Activated T-cell treated with anti-CD3 and anti-CD28 coated beads, Interleukin-2, amount 50 U/mL, for 1 hour (primary cell): ENCODE results near the gene TMPRSS13.
A peak's percentile ranks its signal among the peaks of the same experiment; 100 is the strongest.
"Not testable (repeated sequence)": the region's sequence is repeated elsewhere in the genome, so short reads cannot be mapped to it uniquely, and the experiment has no call there.

Source experiments
- DNase-seq: peaks from one replicate; pipeline ENCODE4 v3.0.0-alpha.2; 2020

The TMPRSS13 gene

GRCh38 chr11:117929142-117929915 is at the start of gene TMPRSS13:
Gene TMPRSS13 (minus strand): TSS chr11:117929402. CDS start chr11:117929307, 95 bp downstream.
- DNase-seq = no peak

GRCh38 chr11:117978991-117979390 is 49.8 kb upstream of the TMPRSS13 start:
- DNase-seq = no peak

DNA sequence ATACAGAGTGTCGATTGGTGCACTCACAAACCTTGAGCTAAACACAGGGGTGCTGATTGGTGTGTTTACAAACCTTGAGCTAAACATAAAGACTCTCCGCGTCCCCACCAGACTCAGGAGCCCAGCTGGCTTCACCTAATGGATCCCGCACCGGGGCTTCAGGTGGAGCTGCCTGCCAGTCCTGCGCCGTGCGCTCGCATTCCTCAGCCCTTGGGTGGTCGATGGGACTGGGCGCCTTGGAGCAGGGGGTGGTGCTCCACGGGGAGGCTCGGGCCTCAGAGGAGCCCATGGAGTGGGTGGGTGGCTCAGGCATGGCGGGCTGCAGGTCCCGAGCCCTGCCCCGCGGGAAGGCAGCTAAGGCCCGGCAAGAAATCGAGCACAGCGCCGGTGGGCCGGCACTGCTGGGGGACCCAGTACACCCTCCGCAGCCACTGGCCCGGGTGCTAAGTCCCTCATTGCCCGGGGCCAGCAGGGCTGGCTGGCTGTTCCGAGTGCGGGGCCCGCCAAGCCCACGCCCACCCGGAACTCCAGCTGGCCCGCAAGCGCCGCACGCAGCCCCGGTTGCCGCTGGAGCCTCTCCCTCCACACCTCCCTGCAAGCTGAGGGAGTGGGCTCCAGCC is 49.2 kb upstream of the TMPRSS13 start:
- not testable (repeated sequence) for DNase-seq

DNA sequence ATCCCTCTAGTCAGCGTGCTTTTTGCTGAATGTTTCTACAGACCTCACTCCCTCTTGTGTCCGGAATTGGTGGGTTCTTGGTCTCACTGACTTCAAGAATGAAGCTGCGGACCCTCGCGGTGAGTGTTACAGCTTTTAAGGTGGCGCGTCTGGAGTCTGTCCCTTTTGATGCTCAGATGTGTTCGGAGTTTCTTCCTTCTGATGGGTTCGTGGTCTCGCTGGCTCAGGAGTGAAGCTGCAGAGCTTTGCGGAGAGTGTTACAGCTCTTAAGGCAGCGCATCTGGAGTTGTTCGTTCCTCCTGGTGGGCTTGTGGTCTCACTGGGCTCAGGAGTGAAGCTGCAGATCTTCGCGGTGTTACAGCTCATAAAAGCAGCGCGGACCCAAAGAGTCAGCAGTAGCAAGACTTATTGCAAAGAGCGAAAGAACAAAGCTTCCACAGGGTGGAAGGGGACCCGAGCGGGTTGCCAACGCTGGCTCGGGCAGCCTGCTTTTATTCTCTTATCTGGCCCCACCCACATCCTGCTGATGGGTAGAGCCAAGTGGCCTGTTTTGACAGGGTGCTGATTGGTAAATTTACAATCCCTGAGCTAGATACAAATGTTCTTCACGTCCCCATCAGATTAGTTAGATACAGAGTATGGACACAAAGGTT is 48.5 kb upstream of the TMPRSS13 start:
- DNase-seq = not testable (repeated sequence)

- no peak for DNase-seq
These were observed 47.8 kb upstream of the TMPRSS13 start for GRCh38 chr11:117977029-117977428.

GRCh38 chr11:117976445-117976844 is 47.2 kb upstream of the TMPRSS13 start:
- DNase-seq = no peak

DNA sequence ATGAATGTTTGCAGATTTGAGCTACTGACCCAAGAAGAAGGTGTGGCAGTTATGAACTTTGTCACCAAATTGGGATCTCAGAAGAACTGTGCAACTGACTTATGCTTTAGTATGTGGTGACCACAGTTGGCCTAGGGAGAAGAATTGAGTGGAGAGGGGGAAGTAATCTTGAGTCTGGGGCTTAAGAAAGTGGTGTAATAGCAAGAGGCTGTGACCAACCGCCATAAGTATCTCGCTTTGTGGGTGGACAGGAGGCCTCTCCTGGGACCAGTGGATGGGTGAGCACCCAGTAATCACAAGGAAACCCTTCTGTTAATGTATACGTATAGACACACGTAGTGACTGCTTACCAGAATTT is 44.3 kb upstream of the TMPRSS13 start:
- DNase-seq = no peak

- DNase-seq = no peak
These were observed 43.7 kb upstream of the TMPRSS13 start for GRCh38 chr11:117972629-117973502.

- no peak for DNase-seq
These were observed 42.8 kb upstream of the TMPRSS13 start for GRCh38 chr11:117972044-117972443.

DNA sequence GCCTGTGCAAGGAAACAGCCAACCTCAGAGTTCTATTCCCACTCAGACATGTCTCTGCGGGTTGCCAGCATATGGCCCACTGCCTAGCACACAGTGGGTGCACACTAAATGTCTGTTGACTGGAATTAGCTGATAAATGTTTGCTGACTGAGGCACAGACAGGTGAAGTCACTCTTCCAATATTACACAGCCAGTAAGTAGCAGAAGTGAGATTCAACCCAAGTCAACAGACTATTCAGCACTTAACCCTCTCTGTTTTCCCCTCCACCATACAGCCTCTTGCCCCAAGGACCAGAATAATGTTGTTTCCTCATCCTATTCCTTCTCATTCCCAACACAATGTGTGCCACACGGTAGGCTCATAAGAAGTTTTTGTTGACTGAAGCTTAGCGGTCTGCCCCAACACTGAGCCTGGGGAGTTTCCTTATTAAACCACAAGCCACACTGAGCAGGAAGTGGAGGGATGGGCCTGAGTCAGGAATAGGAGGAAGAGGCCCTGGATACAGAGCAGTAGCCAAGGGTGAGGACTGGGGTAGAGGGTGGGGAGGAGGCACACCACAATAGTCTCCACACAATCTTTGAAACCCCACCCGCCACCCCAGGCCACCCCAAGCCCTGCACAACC is 41.3 kb upstream of the TMPRSS13 start:
- no peak for DNase-seq

DNA sequence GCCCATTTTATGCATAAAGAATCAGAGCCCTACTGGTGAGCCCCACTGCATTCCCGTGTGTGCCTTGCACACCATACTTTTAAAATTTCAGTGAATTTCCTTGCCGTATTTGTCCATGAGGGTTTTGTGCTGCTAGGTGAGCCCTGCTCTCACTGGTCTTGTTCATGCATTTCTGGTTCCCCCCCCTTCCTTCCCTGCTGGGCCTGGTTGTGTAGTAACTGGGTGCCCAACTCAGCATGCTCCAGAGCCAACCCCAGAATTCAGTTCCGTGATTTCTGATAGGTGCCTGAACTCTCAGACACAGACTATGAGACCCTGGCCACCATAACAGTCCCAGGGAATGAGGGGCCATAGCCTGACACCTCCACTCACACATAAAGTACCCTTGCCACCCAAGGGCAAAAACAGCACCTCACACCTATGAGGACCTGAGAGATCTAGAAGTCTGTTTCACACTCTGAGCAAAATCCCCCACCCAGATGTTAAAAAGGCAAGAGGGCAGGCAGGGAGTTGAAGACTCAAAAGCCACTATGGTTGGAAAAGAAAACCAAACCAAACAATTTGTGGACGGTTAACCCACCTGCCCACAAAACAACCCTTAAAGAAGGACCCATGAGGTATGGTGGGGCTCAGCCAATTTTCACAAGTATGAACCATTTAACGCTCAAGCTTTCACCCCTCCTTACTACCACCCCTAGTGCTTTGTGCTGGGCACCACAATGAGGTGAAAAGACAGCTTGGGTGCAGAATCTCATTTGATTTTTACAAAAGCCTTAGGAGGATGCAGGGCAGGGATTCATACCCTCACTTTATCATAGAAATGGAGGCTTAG is 40.2 kb upstream of the TMPRSS13 start:
- DNase-seq = no peak

- DNase-seq = no peak
These were observed 37.7 kb upstream of the TMPRSS13 start for GRCh38 chr11:117966908-117967307.

GRCh38 chr11:117962826-117963225 is 33.6 kb upstream of the TMPRSS13 start:
- no peak for DNase-seq

DNA sequence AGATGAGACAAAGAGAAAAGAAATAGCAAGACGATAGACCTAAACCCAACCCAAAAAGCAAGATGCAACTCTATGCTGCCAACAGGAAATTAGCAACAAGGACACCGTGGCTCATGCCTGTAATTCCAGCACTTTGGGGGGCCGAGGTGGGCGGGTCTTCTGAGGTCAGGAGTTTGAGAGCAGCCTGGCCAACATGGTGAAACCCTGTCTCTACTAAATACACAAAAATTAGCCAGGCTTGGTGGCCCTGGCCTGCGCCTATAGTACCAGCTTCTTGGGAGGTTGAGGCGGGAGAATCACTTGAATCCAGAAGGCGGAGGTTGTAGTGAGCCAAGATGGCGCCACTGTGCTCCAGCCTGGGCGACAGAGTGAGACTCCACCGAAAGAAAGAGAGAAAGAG is 32.7 kb upstream of the TMPRSS13 start:
- DNase-seq = no peak

- DNase-seq = no peak
These were observed 31.2 kb upstream of the TMPRSS13 start for GRCh38 chr11:117960406-117960805.

- DNase-seq = no peak
These were observed 30.4 kb upstream of the TMPRSS13 start for GRCh38 chr11:117959438-117960149.

- DNase-seq = no peak
These were observed 29.7 kb upstream of the TMPRSS13 start for GRCh38 chr11:117958949-117959348.

DNA sequence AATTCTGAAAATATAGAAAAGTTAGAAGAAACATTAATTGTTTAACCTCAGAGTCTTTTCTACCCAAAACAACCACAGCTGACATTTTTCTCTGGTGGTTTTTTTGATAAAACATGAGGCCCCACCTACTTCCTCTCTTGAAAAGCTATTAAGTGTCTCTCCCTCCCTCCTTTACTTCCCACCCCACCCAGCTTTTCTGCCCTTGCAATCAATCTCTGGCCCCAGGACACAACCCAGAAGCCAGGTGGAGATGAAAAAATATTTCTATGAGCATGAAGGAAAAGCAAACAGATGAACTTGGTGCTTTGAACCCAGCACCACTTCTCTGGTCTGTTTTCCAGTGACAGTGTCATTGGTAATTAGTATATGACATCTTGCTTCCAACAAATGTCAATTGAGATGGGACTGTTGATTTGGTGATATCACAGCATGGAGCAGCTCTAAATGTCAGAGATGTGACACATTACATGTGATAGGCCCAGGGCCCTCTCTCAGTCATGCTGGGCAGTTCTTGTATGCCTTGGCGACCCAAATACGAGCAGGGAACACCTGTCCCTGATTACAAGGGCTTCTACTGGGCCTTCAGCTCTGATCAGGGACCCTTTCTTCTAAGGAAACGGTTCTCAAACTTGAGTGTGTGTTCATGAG is 23.9 kb upstream of the TMPRSS13 start:
- peak; percentile 46 for DNase-seq

GRCh38 chr11:117950993-117951961 is 22.1 kb upstream of the TMPRSS13 start:
- DNase-seq = peak; percentile 56
